NCI-H1436 treated with DMSO at 0.1 percent for 48 hours (cell line): Measurements from ENCODE around the gene PSEN1.

ENCODE experiments used
- DNase-seq: peaks from one replicate; lab custom pipeline; 2025; lab: John Stamatoyannopoulos, UW

PSEN1 gene

GRCh38 chr14:73136387-73137225 is at the start of gene PSEN1:
TSS of gene PSEN1 (plus strand) at chr14:73136507. CDS start at chr14:73148020, 11,513 bp downstream.
- DNase-seq, result no peak

DNA sequence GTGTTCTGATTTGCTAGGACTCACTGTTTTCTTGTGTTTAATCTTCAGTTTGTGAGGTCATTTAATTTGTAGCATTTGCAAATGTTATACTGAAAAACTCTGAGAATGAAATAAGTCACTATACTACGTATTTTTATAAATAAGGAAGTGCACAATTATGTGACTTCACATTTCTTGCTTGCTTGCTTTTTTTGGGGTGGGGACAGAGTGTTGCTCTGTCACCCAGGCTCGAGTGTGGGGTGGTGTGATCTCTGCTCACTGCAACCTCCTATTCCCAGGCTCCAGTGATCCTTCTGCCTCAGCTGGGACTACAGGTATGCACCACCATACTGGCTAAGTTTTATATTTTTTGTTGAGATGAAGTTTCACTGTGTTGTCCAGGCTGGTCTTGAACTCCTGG is 45.3 kb upstream of the PSEN1 start:
- DNase-seq, result no peak

GRCh38 chr14:73097421-73097820 is 38.9 kb upstream of the PSEN1 start:
- no peak for DNase-seq

DNA sequence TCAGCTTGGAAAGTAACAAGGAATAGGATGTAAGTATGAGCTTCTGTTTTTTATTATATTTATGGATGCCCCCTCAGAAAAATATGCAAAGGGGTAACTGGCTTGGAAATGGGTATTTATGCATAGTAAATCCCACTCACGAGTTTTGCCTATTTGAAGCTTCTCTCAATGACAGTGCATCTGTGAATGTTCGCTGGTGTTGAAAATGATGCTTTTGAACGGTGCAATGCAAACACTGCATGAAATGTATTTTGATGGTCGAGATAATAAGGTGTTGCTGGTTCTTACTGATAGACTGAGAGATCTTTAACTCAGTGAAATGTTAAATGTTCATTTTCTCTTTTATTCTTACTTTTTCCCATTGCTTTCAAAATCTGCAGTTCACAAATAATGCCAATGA is 36.0 kb upstream of the PSEN1 start:
- no peak for DNase-seq

- no peak for DNase-seq
Measured at GRCh38 chr14:73102806-73103497, 33.4 kb upstream of the PSEN1 start.

GRCh38 chr14:73105050-73105449 is 31.3 kb upstream of the PSEN1 start:
- no peak for DNase-seq

DNA sequence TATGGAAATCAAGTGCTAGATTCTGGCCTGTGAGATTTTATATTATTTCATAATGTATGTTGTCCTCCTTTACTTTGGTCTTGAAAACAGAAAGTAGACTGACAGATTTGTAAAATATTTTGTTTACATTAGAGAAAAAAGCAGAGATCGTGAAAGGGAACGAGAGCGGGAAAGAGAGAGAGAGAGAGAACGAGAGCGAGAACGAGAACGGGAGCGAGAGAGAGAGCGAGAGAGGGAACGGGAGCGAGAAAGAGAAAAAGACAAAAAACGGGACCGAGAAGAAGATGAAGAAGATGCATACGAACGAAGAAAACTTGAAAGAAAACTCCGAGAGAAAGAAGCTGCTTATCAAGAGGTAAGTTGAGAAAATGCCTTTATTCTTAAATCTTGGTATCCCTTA is 30.6 kb upstream of the PSEN1 start:
- no peak for DNase-seq

GRCh38 chr14:73116079-73116665 is 20.1 kb upstream of the PSEN1 start:
- DNase-seq, result no peak

- no peak for DNase-seq
Measured at GRCh38 chr14:73124180-73124894, 12.0 kb upstream of the PSEN1 start.

- no peak for DNase-seq
Measured at GRCh38 chr14:73125169-73125588, 11.1 kb upstream of the PSEN1 start.

DNA sequence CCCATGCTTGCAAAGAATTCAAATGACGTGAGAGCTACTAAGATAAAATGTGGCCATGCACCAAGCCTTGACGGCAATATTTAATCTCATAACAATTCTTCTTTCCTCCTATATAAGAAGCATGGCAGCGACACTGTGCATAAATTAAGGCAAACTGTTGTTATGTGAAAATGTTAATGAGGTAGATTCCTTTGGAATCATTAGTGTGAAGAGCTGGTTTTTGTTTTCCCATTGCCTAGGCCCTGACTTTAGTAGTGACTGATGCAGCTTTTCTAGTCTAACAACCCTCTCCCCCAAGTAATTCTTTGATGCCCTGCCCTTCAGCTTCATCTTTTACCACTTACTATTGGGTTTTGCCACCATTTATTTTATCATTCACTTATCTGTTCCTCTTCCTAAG is 10.6 kb upstream of the PSEN1 start:
- DNase-seq, result no peak

GRCh38 chr14:73133795-73134194 is 2.5 kb upstream of the PSEN1 start:
- no peak for DNase-seq

- DNase-seq, result no peak
Measured at GRCh38 chr14:73136085-73136386, 271 bp upstream of the PSEN1 start.

DNA sequence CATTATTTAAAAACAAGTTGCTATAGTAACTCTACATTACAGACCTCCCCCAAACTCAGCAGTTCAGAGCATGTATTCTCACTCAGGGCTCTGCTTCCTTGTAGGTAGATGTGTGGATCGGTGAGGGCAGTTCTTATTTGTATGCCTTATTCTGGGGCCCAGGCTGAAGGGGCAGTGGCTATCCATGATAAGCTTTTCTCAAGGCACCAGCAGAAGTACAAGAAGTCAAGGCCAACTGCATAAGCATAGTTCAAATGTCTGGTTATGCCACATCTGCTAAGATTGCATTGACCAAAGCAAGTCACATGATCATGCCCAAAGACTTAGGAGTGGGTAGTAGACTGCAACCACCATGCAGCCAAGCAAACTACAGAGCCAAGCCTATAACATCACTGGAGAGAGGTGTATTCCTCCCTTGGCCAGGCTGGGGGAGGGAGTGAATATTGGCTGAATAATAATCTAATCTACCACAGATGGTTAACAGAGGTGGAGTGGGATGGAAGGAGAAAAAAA is 4.6 kb downstream of the PSEN1 start:
- no peak for DNase-seq

DNA sequence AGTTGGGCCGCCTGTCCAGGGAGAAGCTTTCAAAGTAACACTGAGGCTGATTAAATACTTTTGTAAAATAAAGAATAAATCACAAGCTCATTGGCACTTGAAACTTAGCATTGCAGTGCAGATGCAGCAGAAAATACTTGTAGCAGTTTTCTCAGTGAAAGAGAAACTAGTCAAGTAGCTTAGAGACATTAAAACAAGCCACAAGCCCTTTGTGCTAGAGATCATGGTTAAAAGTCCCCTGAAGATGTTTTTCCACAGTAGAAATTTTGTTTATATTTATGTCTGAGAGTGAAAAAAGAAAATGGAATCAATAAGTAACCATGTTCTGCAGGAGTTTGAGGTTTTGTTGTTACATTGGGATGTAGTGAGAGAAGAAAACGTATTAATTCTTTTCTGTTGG is 5.9 kb downstream of the PSEN1 start:
- DNase-seq, result no peak

DNA sequence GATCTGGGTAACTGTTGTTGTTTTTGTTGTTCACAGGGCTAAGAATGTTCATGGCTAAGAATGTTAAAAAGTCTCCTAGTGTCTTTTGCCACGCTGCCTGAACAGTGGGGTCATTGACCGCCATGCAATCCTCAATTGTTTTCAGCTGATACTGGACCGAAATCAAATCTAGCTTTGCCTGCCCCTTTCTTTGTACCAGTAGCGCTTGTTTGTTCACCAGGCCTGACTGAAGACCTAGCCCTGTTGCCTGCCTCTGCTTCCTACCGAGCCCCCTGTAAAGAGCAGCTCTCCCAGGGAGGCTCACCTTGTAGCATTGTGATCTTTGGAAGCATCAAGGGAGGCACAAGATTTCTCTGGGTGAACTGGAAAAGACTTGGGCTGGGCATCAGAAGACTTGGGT is 6.7 kb downstream of the PSEN1 start:
- DNase-seq, result no peak

- DNase-seq, result no peak
Measured at GRCh38 chr14:73143617-73144016, 7.3 kb downstream of the PSEN1 start.

DNA sequence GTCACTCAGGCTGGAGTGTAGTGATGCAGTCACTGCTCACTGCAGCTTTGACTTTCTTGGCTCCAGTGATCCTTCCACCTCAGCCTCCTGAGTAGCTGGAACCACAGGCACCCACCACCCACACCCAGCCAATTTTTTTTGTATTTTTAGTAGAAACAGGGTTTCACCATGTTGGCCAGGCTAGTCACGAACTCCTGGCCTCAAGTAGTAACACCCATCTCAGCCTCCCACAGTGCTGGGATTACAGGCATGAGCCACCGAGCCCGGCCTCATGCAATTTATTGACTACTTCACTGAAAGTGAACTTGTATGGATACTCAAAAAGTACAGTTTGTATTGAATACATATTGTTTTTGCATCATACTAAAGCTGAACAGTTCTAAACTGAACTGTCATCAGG is 9.1 kb downstream of the PSEN1 start:
- DNase-seq, result no peak

DNA sequence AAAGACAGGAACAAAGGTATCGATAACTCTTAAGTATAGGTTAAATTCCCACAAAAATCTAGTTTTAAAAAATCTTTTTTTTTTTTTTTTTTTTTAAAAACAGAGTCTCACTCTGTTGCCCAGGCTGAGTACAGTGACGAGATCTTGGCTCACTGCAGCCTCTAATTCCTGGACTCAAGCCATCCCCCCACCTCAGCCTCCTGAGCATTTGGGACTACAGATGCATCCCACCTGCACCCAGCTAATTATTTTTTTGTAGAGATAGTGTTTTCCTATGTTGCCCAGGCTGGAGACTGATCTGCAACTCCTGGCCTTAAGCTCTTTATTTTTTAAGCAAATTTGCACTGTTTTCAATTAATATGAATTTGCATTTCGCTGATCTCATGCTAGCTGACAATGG is 9.8 kb downstream of the PSEN1 start:
- no peak for DNase-seq

- no peak for DNase-seq
Measured at GRCh38 chr14:73149753-73150152, 13.4 kb downstream of the PSEN1 start.

DNA sequence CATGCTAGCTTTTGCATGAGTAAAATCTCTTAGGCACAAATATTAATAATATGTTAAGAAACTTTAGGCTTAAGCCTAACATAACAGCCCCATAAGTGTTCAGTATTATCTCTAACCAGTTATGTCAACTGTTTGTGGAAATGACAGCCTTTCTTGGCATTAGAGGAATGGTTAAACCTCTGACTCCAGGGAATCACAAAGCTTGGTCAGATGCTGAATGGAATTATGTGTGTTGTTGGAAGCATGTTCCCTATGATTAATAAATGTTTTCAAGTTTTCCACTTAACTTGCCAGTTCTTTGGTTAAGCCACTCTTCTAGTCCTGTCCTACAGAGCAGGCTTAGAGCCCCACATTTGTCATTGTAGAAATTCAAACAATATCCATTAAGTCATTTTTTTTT is 17.0 kb downstream of the PSEN1 start:
- no peak for DNase-seq

- no peak for DNase-seq
Measured at GRCh38 chr14:73162251-73162650, 25.9 kb downstream of the PSEN1 start.
